Measurements from ENCODE around the gene AKT3.
A peak's percentile ranks its signal among the peaks of the same experiment; 100 is the strongest.

The AKT3 gene

DNA sequence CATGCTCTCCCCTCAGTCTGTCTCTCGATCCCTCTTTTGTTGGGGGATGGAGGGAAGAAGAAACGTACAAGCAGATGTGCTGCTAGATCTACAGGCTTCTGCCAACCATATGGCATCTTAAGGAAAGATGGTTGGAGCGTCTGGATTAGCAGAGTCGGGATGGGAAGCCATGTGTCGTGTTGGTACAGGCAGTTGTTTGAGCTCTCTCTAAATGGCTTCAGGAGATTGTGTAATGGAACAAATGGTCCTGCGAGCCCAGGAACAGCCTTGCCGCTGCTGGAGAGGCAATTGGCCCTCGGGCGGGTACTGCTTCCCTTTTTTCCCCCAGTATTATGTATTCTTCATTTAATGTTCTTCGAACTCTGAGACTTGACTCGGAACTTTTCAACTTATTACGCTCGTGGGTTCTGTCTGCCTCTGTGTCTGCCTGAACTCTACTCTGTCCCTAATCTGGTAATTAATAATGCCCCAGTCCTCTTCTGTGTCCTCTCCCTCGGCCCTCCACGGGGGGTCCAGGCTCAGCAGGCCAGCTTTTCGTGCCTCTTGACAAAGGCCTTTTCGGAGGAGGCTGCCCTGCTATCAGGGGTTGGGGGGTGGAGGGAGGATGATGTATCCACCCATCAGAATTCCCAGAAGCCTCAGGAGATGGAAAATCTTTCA, 378.9 kb downstream of the AKT3 start:
- no peak overlapping the region for H3K27ac Mint-ChIP-seq
- no peak overlapping the region for H3K4me3 Mint-ChIP-seq
- DNase-seq = no peak
- H3K4me1 Mint-ChIP-seq = peaks cover 56% of the 10 kb centered on the region
- H3K36me3 Mint-ChIP-seq (ENCODE audit: low read depth) = no peaks in the 10 kb centered on the region
- no peaks in the 10 kb centered on the region for H3K9me3 Mint-ChIP-seq
- H3K27me3 Mint-ChIP-seq (ENCODE audit: low read depth, poor library complexity) = peaks cover 16% of the 10 kb centered on the region
- no peak for TF ChIP-seq CTCF (IDR thresholded peaks at IDR 0.05)

- no peak overlapping the region for H3K4me3 Mint-ChIP-seq
- H3K27ac Mint-ChIP-seq = no peak overlapping the region
- no peaks in the 10 kb centered on the region for H3K9me3 Mint-ChIP-seq
Observed at GRCh38 chr1:243470502-243470901, 379.5 kb downstream of the AKT3 start.

DNA sequence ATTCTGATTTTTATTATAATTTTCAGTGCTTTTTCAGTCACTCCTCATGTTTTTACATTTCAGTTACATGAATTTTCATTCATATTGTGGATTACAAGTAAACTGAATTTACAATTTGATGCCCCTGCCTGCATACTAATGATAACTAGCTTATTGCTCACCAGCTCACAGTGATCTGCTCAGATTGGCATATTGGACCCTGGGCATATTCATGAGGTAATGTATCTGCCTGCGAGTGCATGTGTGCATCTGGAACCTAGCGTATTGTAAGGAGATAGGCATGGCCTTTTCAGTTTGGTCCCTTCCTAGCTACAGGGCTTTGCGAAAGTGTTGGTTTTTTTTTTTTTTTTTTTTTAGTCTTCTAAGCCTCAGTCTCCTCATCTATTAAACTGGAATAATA, 380.5 kb downstream of the AKT3 start:
- no peak for TF ChIP-seq CTCF (IDR thresholded peaks at IDR 0.05)
- H3K27ac Mint-ChIP-seq = no peak overlapping the region
- no peaks in the 10 kb centered on the region for H3K36me3 Mint-ChIP-seq (ENCODE audit: low read depth)
- no peak for DNase-seq
- H3K9me3 Mint-ChIP-seq = no peaks in the 10 kb centered on the region
- H3K4me1 Mint-ChIP-seq = peaks cover 41% of the 10 kb centered on the region
- H3K27me3 Mint-ChIP-seq (ENCODE audit: low read depth, poor library complexity) = peaks cover 12% of the 10 kb centered on the region
- no peak overlapping the region for H3K4me3 Mint-ChIP-seq

More at GRCh38 chr1:243470502-243470901, 379.5 kb downstream of the AKT3 start:
- no peak for DNase-seq
- no peaks in the 10 kb centered on the region for H3K36me3 Mint-ChIP-seq (ENCODE audit: low read depth)
- peaks cover 49% of the 10 kb centered on the region for H3K4me1 Mint-ChIP-seq
- H3K27me3 Mint-ChIP-seq (ENCODE audit: low read depth, poor library complexity) = peaks cover 12% of the 10 kb centered on the region
- no peak for TF ChIP-seq CTCF (IDR thresholded peaks at IDR 0.05)

DNA sequence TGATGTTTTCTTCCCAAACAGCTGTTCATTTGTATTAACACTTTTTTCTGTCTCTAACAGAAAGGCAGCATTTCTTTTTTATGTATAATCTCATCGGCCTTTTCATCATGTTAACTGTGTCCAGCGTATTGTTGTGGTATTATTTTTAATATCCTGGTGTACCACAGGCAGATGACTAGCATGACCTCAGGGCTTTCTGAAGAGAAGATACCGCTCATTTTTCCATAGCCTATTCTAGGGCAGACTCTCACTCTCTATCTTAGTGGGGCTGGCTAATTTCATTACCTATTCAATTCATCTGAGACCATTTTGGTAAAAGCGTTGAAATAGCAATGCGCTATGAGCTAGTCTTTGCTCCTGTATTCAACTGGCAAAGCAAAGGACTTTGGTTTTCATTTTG, 384.3 kb downstream of the AKT3 start:
- H3K4me1 Mint-ChIP-seq = peaks cover 10% of the 10 kb centered on the region
- no peak for TF ChIP-seq CTCF (IDR thresholded peaks at IDR 0.05)
- no peak overlapping the region for H3K27ac Mint-ChIP-seq

DNA sequence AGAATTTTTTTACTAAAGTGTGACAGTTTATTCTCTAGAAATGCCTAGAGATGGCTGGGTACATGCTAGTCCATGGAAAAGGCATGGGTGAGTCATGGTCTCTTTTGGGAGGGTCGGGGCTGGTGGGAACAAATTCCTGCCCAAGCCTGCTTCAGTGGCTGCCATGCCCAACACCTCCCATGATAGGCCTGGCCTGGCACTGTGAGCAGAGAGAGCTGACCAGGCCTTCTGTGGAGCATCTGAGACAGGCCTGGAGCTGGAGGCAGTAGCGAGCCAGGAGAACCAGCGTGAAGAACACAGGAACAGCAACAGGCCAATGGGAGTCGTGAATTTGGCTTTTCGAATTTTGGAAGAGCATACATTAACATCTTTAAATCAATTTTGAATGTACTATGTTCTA, 385.0 kb downstream of the AKT3 start:
- TF ChIP-seq CTCF (IDR thresholded peaks at IDR 0.05) = no peak
- H3K27ac Mint-ChIP-seq = peak overlapping the region; percentile 48
- no peak overlapping the region for H3K4me3 Mint-ChIP-seq

More for the DNA sequence above, 384.3 kb downstream of the AKT3 start:
- H3K27me3 Mint-ChIP-seq (ENCODE audit: low read depth, poor library complexity) = no peaks in the 10 kb centered on the region
- no peaks in the 10 kb centered on the region for H3K36me3 Mint-ChIP-seq (ENCODE audit: low read depth)
- H3K9me3 Mint-ChIP-seq = no peaks in the 10 kb centered on the region
- H3K4me3 Mint-ChIP-seq = no peak overlapping the region
- DNase-seq = no peak

More for the DNA sequence above, 385.0 kb downstream of the AKT3 start:
- Mint-ChIP-seq H3K4me1 (peaks cover 3% of the 10 kb centered on the region), H3K9me3 (no peaks in the 10 kb centered on the region), H3K27me3 (ENCODE audit: low read depth, poor library complexity) (no peaks in the 10 kb centered on the region), H3K36me3 (ENCODE audit: low read depth) (no peaks in the 10 kb centered on the region)
- DNase-seq = no peak
